Measurements from ENCODE around the gene ATAD2B. TPM values are rescaled to one million over a fixed set of nuclear protein-coding genes. Genes with fewer than 3 reads are reported as not detected.

Gene ATAD2B
- total and polyA plus RNA-seq, 2 of the 4 experiments (the other 2 are of a cell fraction): 1.5 to 5.0 TPM

GRCh38 chr2:23859234-23859633, 67.7 kb downstream of the ATAD2B start:
- Histone ChIP-seq H3K18ac (ENCODE audit: low read depth, low read length) (no peak overlapping the region), H2BK20ac (ENCODE audit: low read depth, low read length) (no peak overlapping the region), H3K36me3 (ENCODE audit: control insufficient read depth, insufficient read depth, low read length) (peaks cover 15% of the 10 kb centered on the region), H2AK5ac (ENCODE audit: low read depth, low read length) (no peak overlapping the region), H2BK120ac (ENCODE audit: low read depth, low read length) (no peak overlapping the region), H2AFZ (replicated peaks; ENCODE audit: low read length, poor library complexity) (no peak overlapping the region), H3K56ac (ENCODE audit: extremely low read depth, insufficient read depth, low read length) (no peak overlapping the region), H3K9me3 (ENCODE audit: control insufficient read depth, insufficient read depth, low read length) (no peaks in the 10 kb centered on the region), H4K20me1 (ENCODE audit: insufficient read depth, low read length) (no peaks in the 10 kb centered on the region), H4K5ac (ENCODE audit: low read depth, low read length) (no peak overlapping the region), H3K9ac (ENCODE audit: low read depth, low read length) (no peak overlapping the region), H2AK9ac (replicated peaks; ENCODE audit: low read depth, low read length, poor library complexity) (no peak overlapping the region), H3K9me1 (ENCODE audit: insufficient read depth, low read length) (no peaks in the 10 kb centered on the region; the same call in 1 of the 2 replicates), H3K14ac (replicated peaks; ENCODE audit: low read depth, low read length) (no peak overlapping the region), H3K4me3 (ENCODE audit: insufficient read depth, low read depth, low read length) (no peak overlapping the region), H2BK5ac (ENCODE audit: low read depth, low read length, poor library complexity, severe bottlenecking) (no peak overlapping the region), H4K8ac (ENCODE audit: low read depth in 2 of 2, low read length in 2 of 2) (no peak overlapping the region), H3K27me3 (ENCODE audit: control insufficient read depth, insufficient read depth, low read length) (no peaks in the 10 kb centered on the region), H3K4me1 (ENCODE audit: control insufficient read depth, insufficient read depth, low read length) (no peaks in the 10 kb centered on the region), H2BK15ac (ENCODE audit: low read depth, low read length) (no peak overlapping the region), H3K23ac (ENCODE audit: low read depth, low read length) (no peak overlapping the region), H3K27ac (ENCODE audit: insufficient read depth, low read length) (no peak overlapping the region), H3K4me2 (ENCODE audit: low read depth, low read length) (no peak overlapping the region), H3K79me1 (ENCODE audit: low read depth in 1 of 2, low read length in 2 of 2) (no peaks in the 10 kb centered on the region; a peak in 2 of 4 replicates), H4K91ac (ENCODE audit: insufficient read depth, low read depth, low read length) (no peak overlapping the region), H3K4ac (ENCODE audit: low read depth, low read length) (no peak overlapping the region)
- in situ Hi-C loops (cut with MboI; ENCODE audit: low sequenced_read_pairs) (no loop called here), intact Hi-C loops (cut with micrococcal nuclease) (no loop called here), dilution Hi-C loops (cut with HindIII; ENCODE audit: low sequenced_read_pairs, unreplicated experiment) (no loop called here)
- POLR2A ChIA-PET (ENCODE audit: unreplicated experiment): no interaction called here
- BruUV-seq (replicated peaks): no TSS peak
- CTCF ChIA-PET: no interaction called here
- TF ChIP-seq RAD21 (IDR thresholded peaks at IDR 0.05; ENCODE audit: low read length): no peak
- no peak for TF ChIP-seq RFX5 (IDR thresholded peaks at IDR 0.05; ENCODE audit: low read depth, low read length)
- TF ChIP-seq MXI1 (IDR thresholded peaks at IDR 0.05; ENCODE audit: borderline replicate concordance, low read depth, low read length): no peak
- no CpG with 5 or more reads among the region's 2 CpGs for WGBS, 2 experiments (ENCODE audit: extremely low coverage in 2 of 2, insufficient read length in 1 of 2)
- no peak for DNase-seq
- ATAC-seq (ENCODE audit: low read depth): no peak
